ENCODE data around the gene NEDD9. TPM values are rescaled to one million over a fixed set of nuclear protein-coding genes. Genes with fewer than 3 reads are reported as not detected.

NEDD9 gene
- total and polyA plus RNA-seq, 2 of the 13 experiments (the other 11 are each of a cell fraction or from before 2014, with no cell fraction given): 27.1 to 389 TPM

GRCh38 chr6:11228935-11229654, 3.4 kb downstream of the NEDD9 start (continued):
- TF ChIP-seq ZNF879 (CRISPR knock-in tag; IDR thresholded peaks at IDR 0.05): no peak
- TF ChIP-seq ZFP90 (CRISPR knock-in tag; IDR thresholded peaks at IDR 0.05; ENCODE audit: borderline replicate concordance): no peak
- no peak for TF ChIP-seq PRMT3 (CRISPR knock-in tag; IDR thresholded peaks at IDR 0.05; ENCODE audit: borderline replicate concordance, low read depth)
- TF ChIP-seq ZHX2 (IDR thresholded peaks at IDR 0.05; ENCODE audit: low read depth): no peak
- no peak for TF ChIP-seq ZHX2 (CRISPR knock-in tag; IDR thresholded peaks at IDR 0.05; ENCODE audit: borderline replicate concordance)
- peak; percentile 51; the same call in 1 of the 2 replicates for TF ChIP-seq ZC3H13 (CRISPR knock-in tag; IDR thresholded peaks at IDR 0.05)
- TF ChIP-seq MXI1 (IDR thresholded peaks at IDR 0.05; ENCODE audit: borderline replicate concordance, low read depth, low read length): no peak
- peak; percentile 62 for TF ChIP-seq ZFX (CRISPR knock-in tag; IDR thresholded peaks at IDR 0.05; ENCODE audit: low read depth)
- no peak for TF ChIP-seq ZNF207 (IDR thresholded peaks at IDR 0.05; ENCODE audit: borderline replicate concordance)
- TF ChIP-seq, protein P1, sequence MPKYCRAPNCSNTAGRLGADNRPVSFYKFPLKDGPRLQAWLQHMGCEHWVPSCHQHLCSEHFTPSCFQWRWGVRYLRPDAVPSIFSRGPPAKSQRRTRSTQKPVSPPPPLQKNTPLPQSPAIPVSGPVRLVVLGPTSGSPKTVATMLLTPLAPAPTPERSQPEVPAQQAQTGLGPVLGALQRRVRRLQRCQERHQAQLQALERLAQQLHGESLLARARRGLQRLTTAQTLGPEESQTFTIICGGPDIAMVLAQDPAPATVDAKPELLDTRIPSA (CRISPR knock-in tag; IDR thresholded peaks at IDR 0.05; ENCODE audit: borderline replicate concordance): 0 out of 2 replicates have a peak, but pooled peaks have one; percentile 22
- TF ChIP-seq CBX1 (IDR thresholded peaks at IDR 0.05; ENCODE audit: low read depth): no peak
- TF ChIP-seq NR2F1 (CRISPR knock-in tag; IDR thresholded peaks at IDR 0.05): no peak
- TF ChIP-seq PHF8 (CRISPR knock-in tag; IDR thresholded peaks at IDR 0.05): no peak; the same call in 1 of the 2 replicates
- TF ChIP-seq SSRP1 (CRISPR knock-in tag; IDR thresholded peaks at IDR 0.05): peak; percentile 46; the same call in 1 of the 2 replicates
- TF ChIP-seq NR3C1 (CRISPR knock-in tag; IDR thresholded peaks at IDR 0.05): no peak
- TF ChIP-seq KDM2A (CRISPR knock-in tag; IDR thresholded peaks at IDR 0.05; ENCODE audit: borderline replicate concordance, low read depth): peak; percentile 34; the same call in 1 of the 2 replicates
- TF ChIP-seq ZNF235 (CRISPR knock-in tag; IDR thresholded peaks at IDR 0.05; ENCODE audit: borderline replicate concordance): no peak
- TF ChIP-seq, protein P2, sequence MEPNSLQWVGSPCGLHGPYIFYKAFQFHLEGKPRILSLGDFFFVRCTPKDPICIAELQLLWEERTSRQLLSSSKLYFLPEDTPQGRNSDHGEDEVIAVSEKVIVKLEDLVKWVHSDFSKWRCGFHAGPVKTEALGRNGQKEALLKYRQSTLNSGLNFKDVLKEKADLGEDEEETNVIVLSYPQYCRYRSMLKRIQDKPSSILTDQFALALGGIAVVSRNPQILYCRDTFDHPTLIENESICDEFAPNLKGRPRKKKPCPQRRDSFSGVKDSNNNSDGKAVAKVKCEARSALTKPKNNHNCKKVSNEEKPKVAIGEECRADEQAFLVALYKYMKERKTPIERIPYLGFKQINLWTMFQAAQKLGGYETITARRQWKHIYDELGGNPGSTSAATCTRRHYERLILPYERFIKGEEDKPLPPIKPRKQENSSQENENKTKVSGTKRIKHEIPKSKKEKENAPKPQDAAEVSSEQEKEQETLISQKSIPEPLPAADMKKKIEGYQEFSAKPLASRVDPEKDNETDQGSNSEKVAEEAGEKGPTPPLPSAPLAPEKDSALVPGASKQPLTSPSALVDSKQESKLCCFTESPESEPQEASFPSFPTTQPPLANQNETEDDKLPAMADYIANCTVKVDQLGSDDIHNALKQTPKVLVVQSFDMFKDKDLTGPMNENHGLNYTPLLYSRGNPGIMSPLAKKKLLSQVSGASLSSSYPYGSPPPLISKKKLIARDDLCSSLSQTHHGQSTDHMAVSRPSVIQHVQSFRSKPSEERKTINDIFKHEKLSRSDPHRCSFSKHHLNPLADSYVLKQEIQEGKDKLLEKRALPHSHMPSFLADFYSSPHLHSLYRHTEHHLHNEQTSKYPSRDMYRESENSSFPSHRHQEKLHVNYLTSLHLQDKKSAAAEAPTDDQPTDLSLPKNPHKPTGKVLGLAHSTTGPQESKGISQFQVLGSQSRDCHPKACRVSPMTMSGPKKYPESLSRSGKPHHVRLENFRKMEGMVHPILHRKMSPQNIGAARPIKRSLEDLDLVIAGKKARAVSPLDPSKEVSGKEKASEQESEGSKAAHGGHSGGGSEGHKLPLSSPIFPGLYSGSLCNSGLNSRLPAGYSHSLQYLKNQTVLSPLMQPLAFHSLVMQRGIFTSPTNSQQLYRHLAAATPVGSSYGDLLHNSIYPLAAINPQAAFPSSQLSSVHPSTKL (CRISPR knock-in tag; IDR thresholded peaks at IDR 0.05): no peak; the same call in 1 of the 2 replicates
- TF ChIP-seq ZNF569 (CRISPR knock-in tag; IDR thresholded peaks at IDR 0.05; ENCODE audit: borderline replicate concordance): no peak
- no peak for TF ChIP-seq ZKSCAN8 (CRISPR knock-in tag; IDR thresholded peaks at IDR 0.05; ENCODE audit: borderline replicate concordance)

All from HepG2 (cell line).